Panc1 (cell line): ENCODE data around the gene KIF26B.

Source experiments
- POLR2AphosphoS5 ChIP-seq: IDR thresholded peaks from 2 replicates; pipeline ENCODE4 v1.6.1; 2012; ENCODE audit warnings: mild to moderate bottlenecking, low read depth, low read length, moderate library complexity
- SIN3A ChIP-seq: IDR thresholded peaks from 2 replicates; pipeline ENCODE4 v1.6.1; 2012; ENCODE audit warnings: low read depth, mild to moderate bottlenecking, low read length, moderate library complexity, borderline replicate concordance; ENCODE audit not compliant: insufficient read depth
- TCF7L2 ChIP-seq: IDR thresholded peaks from 2 replicates; pipeline ENCODE4 v1.6.1; 2011; ENCODE audit warnings: mild to moderate bottlenecking, low read depth, low read length, inconsistent platforms
- TF ChIP-seq, protein P1 (sequence below): fragments of 450-650 bp; IDR thresholded peaks from 2 replicates; pipeline ENCODE4 v1.5.1; 2017; ENCODE audit warnings: mild to moderate bottlenecking
- TF ChIP-seq, protein P2 (sequence below), 2 experiments: IDR thresholded peaks; 2 replicates each; pipeline ENCODE4 v1.6.1; 2011 to 2012; ENCODE audit warnings: low read depth in 2 of 2, control low read depth in 1 of 2, low read length in 1 of 2, mild to moderate bottlenecking in 1 of 2, moderate library complexity in 1 of 2; ENCODE audit not compliant: insufficient read depth in 1 of 2

DNA sequence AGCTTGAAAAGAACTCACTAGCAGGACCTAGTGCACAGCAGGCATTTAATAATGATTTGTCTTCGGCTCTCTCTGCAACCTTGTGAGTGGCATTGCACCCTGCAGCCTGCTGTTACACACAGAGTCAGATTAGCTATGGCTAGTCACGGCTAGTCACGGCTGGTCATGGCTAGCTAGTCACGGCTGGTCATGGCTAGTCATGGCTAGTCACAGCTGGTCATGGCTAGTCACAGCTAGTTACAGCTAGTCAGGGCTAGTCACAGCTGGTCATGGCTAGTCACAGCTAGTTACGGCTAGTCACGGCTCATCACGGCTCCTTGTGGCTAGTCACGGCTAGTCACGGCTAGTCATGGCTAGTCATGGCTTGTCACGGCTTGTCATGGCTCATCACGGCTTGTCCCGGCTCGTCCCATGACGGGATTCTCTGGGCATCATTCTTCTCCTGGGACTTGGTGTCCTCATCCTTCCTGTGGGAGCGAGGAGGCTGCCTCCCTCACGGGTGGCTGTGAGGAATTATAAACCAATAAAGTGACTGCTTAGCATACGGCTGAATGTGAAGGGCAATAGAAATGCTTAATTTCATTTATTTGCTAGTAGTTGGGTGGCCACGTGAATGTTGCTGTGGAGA lies 12.5 kb upstream of the KIF26B start:
- TF ChIP-seq, protein P1, sequence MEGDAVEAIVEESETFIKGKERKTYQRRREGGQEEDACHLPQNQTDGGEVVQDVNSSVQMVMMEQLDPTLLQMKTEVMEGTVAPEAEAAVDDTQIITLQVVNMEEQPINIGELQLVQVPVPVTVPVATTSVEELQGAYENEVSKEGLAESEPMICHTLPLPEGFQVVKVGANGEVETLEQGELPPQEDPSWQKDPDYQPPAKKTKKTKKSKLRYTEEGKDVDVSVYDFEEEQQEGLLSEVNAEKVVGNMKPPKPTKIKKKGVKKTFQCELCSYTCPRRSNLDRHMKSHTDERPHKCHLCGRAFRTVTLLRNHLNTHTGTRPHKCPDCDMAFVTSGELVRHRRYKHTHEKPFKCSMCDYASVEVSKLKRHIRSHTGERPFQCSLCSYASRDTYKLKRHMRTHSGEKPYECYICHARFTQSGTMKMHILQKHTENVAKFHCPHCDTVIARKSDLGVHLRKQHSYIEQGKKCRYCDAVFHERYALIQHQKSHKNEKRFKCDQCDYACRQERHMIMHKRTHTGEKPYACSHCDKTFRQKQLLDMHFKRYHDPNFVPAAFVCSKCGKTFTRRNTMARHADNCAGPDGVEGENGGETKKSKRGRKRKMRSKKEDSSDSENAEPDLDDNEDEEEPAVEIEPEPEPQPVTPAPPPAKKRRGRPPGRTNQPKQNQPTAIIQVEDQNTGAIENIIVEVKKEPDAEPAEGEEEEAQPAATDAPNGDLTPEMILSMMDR: no peak
- TF ChIP-seq POLR2AphosphoS5: no peak
- TF ChIP-seq, protein P2, sequence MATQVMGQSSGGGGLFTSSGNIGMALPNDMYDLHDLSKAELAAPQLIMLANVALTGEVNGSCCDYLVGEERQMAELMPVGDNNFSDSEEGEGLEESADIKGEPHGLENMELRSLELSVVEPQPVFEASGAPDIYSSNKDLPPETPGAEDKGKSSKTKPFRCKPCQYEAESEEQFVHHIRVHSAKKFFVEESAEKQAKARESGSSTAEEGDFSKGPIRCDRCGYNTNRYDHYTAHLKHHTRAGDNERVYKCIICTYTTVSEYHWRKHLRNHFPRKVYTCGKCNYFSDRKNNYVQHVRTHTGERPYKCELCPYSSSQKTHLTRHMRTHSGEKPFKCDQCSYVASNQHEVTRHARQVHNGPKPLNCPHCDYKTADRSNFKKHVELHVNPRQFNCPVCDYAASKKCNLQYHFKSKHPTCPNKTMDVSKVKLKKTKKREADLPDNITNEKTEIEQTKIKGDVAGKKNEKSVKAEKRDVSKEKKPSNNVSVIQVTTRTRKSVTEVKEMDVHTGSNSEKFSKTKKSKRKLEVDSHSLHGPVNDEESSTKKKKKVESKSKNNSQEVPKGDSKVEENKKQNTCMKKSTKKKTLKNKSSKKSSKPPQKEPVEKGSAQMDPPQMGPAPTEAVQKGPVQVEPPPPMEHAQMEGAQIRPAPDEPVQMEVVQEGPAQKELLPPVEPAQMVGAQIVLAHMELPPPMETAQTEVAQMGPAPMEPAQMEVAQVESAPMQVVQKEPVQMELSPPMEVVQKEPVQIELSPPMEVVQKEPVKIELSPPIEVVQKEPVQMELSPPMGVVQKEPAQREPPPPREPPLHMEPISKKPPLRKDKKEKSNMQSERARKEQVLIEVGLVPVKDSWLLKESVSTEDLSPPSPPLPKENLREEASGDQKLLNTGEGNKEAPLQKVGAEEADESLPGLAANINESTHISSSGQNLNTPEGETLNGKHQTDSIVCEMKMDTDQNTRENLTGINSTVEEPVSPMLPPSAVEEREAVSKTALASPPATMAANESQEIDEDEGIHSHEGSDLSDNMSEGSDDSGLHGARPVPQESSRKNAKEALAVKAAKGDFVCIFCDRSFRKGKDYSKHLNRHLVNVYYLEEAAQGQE (IDR thresholded peaks at IDR 0.05; ENCODE audit: insufficient read depth in 1 of 2, low read depth in 2 of 2, low read length in 1 of 2): no peak
- no peak for TF ChIP-seq TCF7L2
- no peak for TF ChIP-seq SIN3A
